Stimulated activated CD4-positive, alpha-beta T cell treated with anti-CD3 and anti-CD28 coated beads, Interleukin-4, amount 100 ng/mL, for 1 hour (primary cell): ENCODE data around the gene AMACR.

Experiments
- DNase-seq: peaks from one replicate; pipeline ENCODE4 v3.0.0-alpha.2; 2020

Gene AMACR

GRCh38 chr5:34005211-34005610 is 2.6 kb downstream of the AMACR start:
- DNase-seq = no peak

GRCh38 chr5:34003941-34004340 is 3.9 kb downstream of the AMACR start:
- DNase-seq = no peak

- no peak for DNase-seq
These were observed 5.1 kb downstream of the AMACR start for GRCh38 chr5:34002629-34003328.

- no peak for DNase-seq
These were observed 6.5 kb downstream of the AMACR start for GRCh38 chr5:34001241-34001841.

GRCh38 chr5:33999978-34000377 is 7.9 kb downstream of the AMACR start:
- no peak for DNase-seq

GRCh38 chr5:33997331-33997983 is 10.4 kb downstream of the AMACR start:
- DNase-seq = no peak

GRCh38 chr5:33995865-33996264 is 12.0 kb downstream of the AMACR start:
- DNase-seq = no peak

GRCh38 chr5:33994845-33995244 is 13.0 kb downstream of the AMACR start:
- DNase-seq = no peak

GRCh38 chr5:33992864-33993263 is 15.0 kb downstream of the AMACR start:
- no peak for DNase-seq

GRCh38 chr5:33985447-33985846 is 22.4 kb downstream of the AMACR start:
- DNase-seq = no peak

GRCh38 chr5:33984671-33985124 is 23.2 kb downstream of the AMACR start, which contains the start of gene SLC45A2:
Gene SLC45A2 (minus strand): TSS chr5:33984693. CDS start chr5:33984583, 110 bp downstream.
- no peak for DNase-seq

- DNase-seq = no peak
These were observed 23.7 kb downstream of the AMACR start for GRCh38 chr5:33984178-33984577.

GRCh38 chr5:33981408-33982162 is 26.3 kb downstream of the AMACR start:
- no peak for DNase-seq

- no peak for DNase-seq
These were observed 27.8 kb downstream of the AMACR start for GRCh38 chr5:33980030-33980429.

GRCh38 chr5:33978306-33978705 is 29.5 kb downstream of the AMACR start:
- no peak for DNase-seq

- DNase-seq = no peak
These were observed 31.5 kb downstream of the AMACR start for GRCh38 chr5:33976307-33976706.

- no peak for DNase-seq
These were observed 32.0 kb downstream of the AMACR start for GRCh38 chr5:33975852-33976251.

- DNase-seq = no peak
These were observed 34.6 kb downstream of the AMACR start for GRCh38 chr5:33973271-33973670.

GRCh38 chr5:33969572-33970452 is 38.0 kb downstream of the AMACR start:
- DNase-seq = no peak

GRCh38 chr5:33968211-33969005 is 39.4 kb downstream of the AMACR start:
- DNase-seq = no peak

- DNase-seq = no peak
These were observed 41.0 kb downstream of the AMACR start for GRCh38 chr5:33966805-33967204.
